Thoracic aorta (tissue), 2 donors: ENCODE results near the gene EAF2. TPM values are rescaled to one million over a fixed set of nuclear protein-coding genes. Genes with fewer than 3 reads are reported as not detected.

Experiments
- total RNA-seq, 2 donors: library from RNA; depleted of rRNA; stranded (reverse); fragments of >200 nt; gene quantifications; one replicate each; pipeline versions ENCODE4 v1.1.0 to v1.2.3, GENCODE V29; 2016

EAF2 gene
- total RNA-seq, 2 donors from 2014 or later = 3.7 to 5.1 TPM

Other genes with a start within 250 kb of the EAF2 start
- gene FBXO40, start 241.8 kb upstream of the EAF2 start, total RNA-seq = not detected
- gene HCLS1, start 174.3 kb upstream of the EAF2 start, total RNA-seq = 10 to 100 TPM; 85.2 to 94.5 TPM
- 10 to 100 TPM; 62.3 to 78.5 TPM for gene GOLGB1, start 85.5 kb upstream of the EAF2 start, total RNA-seq
- 10 to 100 TPM; 19.3 to 28.4 TPM for gene IQCB1, start 149 bp upstream of the EAF2 start, total RNA-seq
- gene SLC15A2, start 59.2 kb downstream of the EAF2 start, total RNA-seq = 1 to 10 TPM; 4.7 to 5.1 TPM
- not detected for gene ILDR1, start 187.0 kb downstream of the EAF2 start, total RNA-seq
- gene CD86, start 220.2 kb downstream of the EAF2 start, total RNA-seq = 10 to 100 TPM in 1 of 2 donors, 1 to 10 TPM in 1; 6.0 to 18.0 TPM